ENCODE results near the gene CSTB.

DNA sequence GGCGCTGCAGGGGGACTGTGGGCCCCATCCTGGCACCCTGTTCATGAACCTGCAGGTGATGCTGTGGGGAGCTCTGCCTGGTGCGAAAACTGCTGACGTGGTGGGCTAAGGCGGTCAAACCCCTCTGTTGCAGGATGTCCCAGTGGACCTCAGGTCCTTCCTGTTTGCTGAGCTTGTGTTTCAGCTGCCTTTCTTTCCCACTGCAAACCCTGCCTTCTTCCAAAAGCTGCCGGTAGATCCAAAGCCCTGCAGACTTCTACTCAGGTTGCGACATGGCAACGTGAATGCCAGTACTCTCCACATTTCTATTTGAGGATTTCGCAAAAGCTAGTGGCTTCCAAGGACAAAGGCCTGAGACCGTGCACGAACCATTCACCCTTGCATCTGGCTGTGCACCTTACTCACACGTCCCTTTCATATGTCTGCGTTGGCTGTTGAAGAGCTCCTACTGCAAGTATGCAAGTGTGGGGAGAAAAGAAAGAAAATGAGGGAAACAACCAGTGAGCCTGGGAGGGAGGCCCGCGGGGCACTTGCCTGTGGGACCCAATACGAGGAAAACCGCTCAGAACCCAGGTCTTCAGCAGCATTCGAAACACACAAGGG, 7.1 kb upstream of the CSTB start:
- TF ChIP-seq POLR2A (IDR thresholded peaks at IDR 0.05) (no peak), POLR2AphosphoS5 (IDR thresholded peaks at IDR 0.05) (no peak)
- TF ChIP-seq, protein P1, sequence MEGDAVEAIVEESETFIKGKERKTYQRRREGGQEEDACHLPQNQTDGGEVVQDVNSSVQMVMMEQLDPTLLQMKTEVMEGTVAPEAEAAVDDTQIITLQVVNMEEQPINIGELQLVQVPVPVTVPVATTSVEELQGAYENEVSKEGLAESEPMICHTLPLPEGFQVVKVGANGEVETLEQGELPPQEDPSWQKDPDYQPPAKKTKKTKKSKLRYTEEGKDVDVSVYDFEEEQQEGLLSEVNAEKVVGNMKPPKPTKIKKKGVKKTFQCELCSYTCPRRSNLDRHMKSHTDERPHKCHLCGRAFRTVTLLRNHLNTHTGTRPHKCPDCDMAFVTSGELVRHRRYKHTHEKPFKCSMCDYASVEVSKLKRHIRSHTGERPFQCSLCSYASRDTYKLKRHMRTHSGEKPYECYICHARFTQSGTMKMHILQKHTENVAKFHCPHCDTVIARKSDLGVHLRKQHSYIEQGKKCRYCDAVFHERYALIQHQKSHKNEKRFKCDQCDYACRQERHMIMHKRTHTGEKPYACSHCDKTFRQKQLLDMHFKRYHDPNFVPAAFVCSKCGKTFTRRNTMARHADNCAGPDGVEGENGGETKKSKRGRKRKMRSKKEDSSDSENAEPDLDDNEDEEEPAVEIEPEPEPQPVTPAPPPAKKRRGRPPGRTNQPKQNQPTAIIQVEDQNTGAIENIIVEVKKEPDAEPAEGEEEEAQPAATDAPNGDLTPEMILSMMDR (IDR thresholded peaks at IDR 0.05), result no peak

All from stomach (tissue), 4 donors.